Measurements from ENCODE around the gene SEL1L3. TPM values are rescaled to one million over a fixed set of nuclear protein-coding genes. Genes with fewer than 3 reads are reported as not detected.
"Not testable (repeated sequence)": the region's sequence is repeated elsewhere in the genome, so short reads cannot be mapped to it uniquely, and the experiment has no call there.

Gene SEL1L3
- total RNA-seq = 10 to 100 TPM; 88.3 to 91.3 TPM

- Mint-ChIP-seq H3K4me1 (peaks cover 50% of the 10 kb centered on the region), H3K36me3 (ENCODE audit: low read depth) (peaks cover 22% of the 10 kb centered on the region), H3K27ac (peak within 1 kb of the TSS; percentile 95), H3K27me3 (no peaks in the 10 kb centered on the region), H3K4me3 (peak within 1 kb of the TSS; percentile 97), H3K9me3 (no peaks in the 10 kb centered on the region)
- peak; percentile 58 for DNase-seq
- ChIA-PET CTCF (interaction anchor here (0.9 kb wide), 1 partner anchor 423 kb away, joined by 3 read pairs; no protein-coding TSS in a partner anchor), POLR2A (interaction anchor here (1.0 to 3.7 kb wide), 8 partner anchors 8 to 999 kb away, joined by 3 to 17 read pairs (median 4); partner anchors contain the start of genes PI4K2B and SMIM20)
Observed at GRCh38 chr4:25862411-25863346, at the start of gene SEL1L3. Gene SEL1L3, minus strand, starts transcription at chr4:25862988. Its CDS starts 152 bp downstream, at chr4:25862836.

- DNase-seq = no peak
- ChIA-PET POLR2A (interaction anchor here (0.9 to 1.7 kb wide), 2 partner anchors 56 to 429 kb away, joined by 3 to 4 read pairs; no protein-coding TSS in a partner anchor), CTCF (no interaction called here)
- peaks cover 23% of the 10 kb centered on the region for H3K4me1 Mint-ChIP-seq
- H3K9me3 Mint-ChIP-seq = no peaks in the 10 kb centered on the region
- H3K27ac Mint-ChIP-seq = no peak overlapping the region
- H3K36me3 Mint-ChIP-seq (ENCODE audit: low read depth) = peaks cover 3% of the 10 kb centered on the region
- no peak overlapping the region for H3K4me3 Mint-ChIP-seq
- H3K27me3 Mint-ChIP-seq = no peaks in the 10 kb centered on the region
Observed at GRCh38 chr4:25911356-25911755, 48.6 kb upstream of the SEL1L3 start.

- ChIA-PET CTCF (no interaction called here), POLR2A (interaction anchor here (0.9 kb wide), 1 partner anchor 47 kb away, joined by 3 read pairs; no protein-coding TSS in a partner anchor)
- H3K27ac Mint-ChIP-seq = no peak overlapping the region
Observed at GRCh38 chr4:25908491-25908901, 45.7 kb upstream of the SEL1L3 start.

GRCh38 chr4:25906113-25906512 lies 43.3 kb upstream of the SEL1L3 start:
- H3K36me3 Mint-ChIP-seq (ENCODE audit: low read depth) = not testable (repeated sequence)

More at GRCh38 chr4:25908491-25908901, 45.7 kb upstream of the SEL1L3 start:
- Mint-ChIP-seq H3K9me3 (no peaks in the 10 kb centered on the region), H3K4me3 (no peak overlapping the region), H3K4me1 (peaks cover 8% of the 10 kb centered on the region), H3K27me3 (no peaks in the 10 kb centered on the region), H3K36me3 (ENCODE audit: low read depth) (peaks cover 3% of the 10 kb centered on the region)
- no peak for DNase-seq

GRCh38 chr4:25905371-25905770 lies 42.6 kb upstream of the SEL1L3 start:
- H3K27me3 Mint-ChIP-seq = no peaks in the 10 kb centered on the region
- H3K36me3 Mint-ChIP-seq (ENCODE audit: low read depth) = peaks cover 3% of the 10 kb centered on the region
- ChIA-PET CTCF (no interaction called here), POLR2A (interaction anchor here (0.9 kb wide), 1 partner anchor 9 kb away, joined by 4 read pairs; the partner anchor contains the start of gene SMIM20)
- DNase-seq = no peak
- no peak overlapping the region for H3K27ac Mint-ChIP-seq
- peaks cover 5% of the 10 kb centered on the region for H3K4me1 Mint-ChIP-seq
- no peak overlapping the region for H3K4me3 Mint-ChIP-seq
- no peaks in the 10 kb centered on the region for H3K9me3 Mint-ChIP-seq

More at GRCh38 chr4:25906113-25906512, 43.3 kb upstream of the SEL1L3 start:
- not testable (repeated sequence) for H3K27me3 Mint-ChIP-seq, H3K27ac Mint-ChIP-seq, DNase-seq, H3K4me3 Mint-ChIP-seq, H3K4me1 Mint-ChIP-seq, H3K9me3 Mint-ChIP-seq
- ChIA-PET CTCF (interaction anchor here (0.7 kb wide), 1 partner anchor 8 kb away, joined by 4 read pairs; no protein-coding TSS in a partner anchor), POLR2A (interaction anchor here (0.9 kb wide), 1 partner anchor 8 kb away, joined by 4 read pairs; the partner anchor contains the start of gene SMIM20)

GRCh38 chr4:25904748-25905082 lies 41.9 kb upstream of the SEL1L3 start:
- ChIA-PET POLR2A (interaction anchor here (1.5 kb wide), 1 partner anchor 9 kb away, joined by 3 read pairs; the partner anchor contains the start of gene SMIM20), CTCF (no interaction called here)
- H3K27ac Mint-ChIP-seq = no peak overlapping the region
- DNase-seq = no peak
- peaks cover 8% of the 10 kb centered on the region for H3K4me1 Mint-ChIP-seq
- H3K4me3 Mint-ChIP-seq = no peak overlapping the region
- H3K27me3 Mint-ChIP-seq = no peaks in the 10 kb centered on the region
- peaks cover 3% of the 10 kb centered on the region for H3K36me3 Mint-ChIP-seq (ENCODE audit: low read depth)
- no peaks in the 10 kb centered on the region for H3K9me3 Mint-ChIP-seq

GRCh38 chr4:25903900-25904747 lies 41.3 kb upstream of the SEL1L3 start:
- H3K4me1 Mint-ChIP-seq = peaks cover 8% of the 10 kb centered on the region
- ChIA-PET POLR2A (interaction anchor here (1.5 kb wide), 1 partner anchor 10 kb away, joined by 3 read pairs; the partner anchor contains the start of gene SMIM20), CTCF (no interaction called here)
- peaks cover 3% of the 10 kb centered on the region for H3K36me3 Mint-ChIP-seq (ENCODE audit: low read depth)
- H3K27ac Mint-ChIP-seq = no peak overlapping the region
- no peak for DNase-seq
- no peak overlapping the region for H3K4me3 Mint-ChIP-seq
- H3K9me3 Mint-ChIP-seq = no peaks in the 10 kb centered on the region
- no peaks in the 10 kb centered on the region for H3K27me3 Mint-ChIP-seq

- ChIA-PET POLR2A (no interaction called here), CTCF (no interaction called here)
- H3K27me3 Mint-ChIP-seq = no peaks in the 10 kb centered on the region
- H3K4me1 Mint-ChIP-seq = peaks cover 8% of the 10 kb centered on the region
- H3K9me3 Mint-ChIP-seq = no peaks in the 10 kb centered on the region
- H3K4me3 Mint-ChIP-seq = no peak overlapping the region
- H3K27ac Mint-ChIP-seq = no peak overlapping the region
- no peak for DNase-seq
- no peaks in the 10 kb centered on the region for H3K36me3 Mint-ChIP-seq (ENCODE audit: low read depth)
Observed at GRCh38 chr4:25901030-25901430, 38.2 kb upstream of the SEL1L3 start.

GRCh38 chr4:25900310-25900709 lies 37.5 kb upstream of the SEL1L3 start:
- CTCF ChIA-PET = no interaction called here
- POLR2A ChIA-PET = no interaction called here
- no peaks in the 10 kb centered on the region for H3K36me3 Mint-ChIP-seq (ENCODE audit: low read depth)
- H3K4me3 Mint-ChIP-seq = no peak overlapping the region
- H3K9me3 Mint-ChIP-seq = no peaks in the 10 kb centered on the region
- peaks cover 8% of the 10 kb centered on the region for H3K4me1 Mint-ChIP-seq
- no peak overlapping the region for H3K27ac Mint-ChIP-seq
- DNase-seq = no peak
- no peaks in the 10 kb centered on the region for H3K27me3 Mint-ChIP-seq

GRCh38 chr4:25896776-25897539 lies 34.2 kb upstream of the SEL1L3 start:
- H3K4me1 Mint-ChIP-seq = peaks cover 8% of the 10 kb centered on the region
- ChIA-PET CTCF (interaction anchor here (1.1 kb wide), 1 partner anchor 105 kb away, joined by 3 read pairs; no protein-coding TSS in a partner anchor), POLR2A (no interaction called here)

GRCh38 chr4:25892796-25893195 lies 30.0 kb upstream of the SEL1L3 start:
- Mint-ChIP-seq H3K36me3 (ENCODE audit: low read depth) (no peaks in the 10 kb centered on the region), H3K4me1 (peaks cover 2% of the 10 kb centered on the region), H3K27ac (no peak overlapping the region), H3K27me3 (no peaks in the 10 kb centered on the region), H3K4me3 (no peak overlapping the region), H3K9me3 (no peaks in the 10 kb centered on the region)
- ChIA-PET CTCF (interaction anchor here (1.2 kb wide), 1 partner anchor 95 kb away, joined by 3 read pairs; no protein-coding TSS in a partner anchor), POLR2A (no interaction called here)
- DNase-seq = no peak

More at GRCh38 chr4:25896776-25897539, 34.2 kb upstream of the SEL1L3 start:
- no peak overlapping the region for H3K27ac Mint-ChIP-seq
- no peaks in the 10 kb centered on the region for H3K36me3 Mint-ChIP-seq (ENCODE audit: low read depth)
- H3K4me3 Mint-ChIP-seq = no peak overlapping the region
- no peak for DNase-seq
- no peaks in the 10 kb centered on the region for H3K9me3 Mint-ChIP-seq
- no peaks in the 10 kb centered on the region for H3K27me3 Mint-ChIP-seq

Measured in activated CD4-positive, alpha-beta memory T cell treated with anti-CD3 and anti-CD28 coated beads, Interleukin-2, amount 10 ng/mL, durations not matched to agents 7 days and 5 days (primary cell).